HG03175 (cell line): ENCODE measurements around the gene ZNF454.

Experiments used
- ATAC-seq: cut with Tn5 transposase; IDR thresholded peaks from one replicate; pipeline ENCODE4 v1.9.1; 2021; ENCODE audit warnings: mild to moderate bottlenecking, moderate library complexity; ENCODE audit not compliant: unreplicated experiment

ZNF454 gene

DNA sequence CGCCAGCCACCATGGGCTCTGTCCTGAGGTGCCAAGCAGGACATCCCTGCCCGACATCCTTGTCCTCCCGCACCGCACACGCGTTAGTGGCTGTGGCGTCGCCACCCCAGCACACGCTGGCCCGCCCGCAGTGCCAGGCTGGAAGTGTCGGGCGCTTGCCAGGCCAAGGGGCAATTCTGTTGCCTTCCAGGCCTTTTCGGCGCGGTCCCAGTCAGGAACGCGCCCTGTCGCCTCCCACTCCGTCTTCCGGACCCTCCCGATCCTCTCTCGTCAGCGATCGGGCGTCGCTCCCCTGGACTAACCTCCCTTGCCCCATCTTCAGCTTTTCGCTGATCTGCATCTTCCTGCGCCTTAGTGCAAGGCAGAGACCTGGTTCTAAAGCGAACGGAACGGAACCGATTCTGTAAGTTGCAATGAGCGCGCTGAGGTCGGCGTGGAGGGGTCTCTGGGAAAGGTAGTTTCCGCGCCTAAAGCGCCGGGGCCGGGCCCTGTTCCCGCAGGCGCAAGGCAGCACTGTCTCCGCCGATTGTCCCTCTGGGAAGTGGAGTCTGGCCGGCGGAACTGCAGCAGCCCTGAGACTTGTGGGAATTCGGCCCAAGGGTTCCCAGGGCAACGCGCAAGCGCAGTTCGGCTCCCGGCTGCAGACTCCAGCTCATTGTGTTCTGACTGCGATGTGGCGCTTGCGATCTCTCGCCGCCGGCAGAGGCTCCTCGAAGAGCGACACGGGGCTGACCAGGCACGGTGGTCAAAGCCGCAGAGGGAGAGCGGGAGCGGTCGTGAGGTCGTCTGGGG, at the start of gene ZNF454:
TSS of gene ZNF454 (plus strand) at position 630 of the 792 bp plus-strand sequence. CDS start 1,594 bp downstream, outside the sequence.
- ATAC-seq = no peak

DNA sequence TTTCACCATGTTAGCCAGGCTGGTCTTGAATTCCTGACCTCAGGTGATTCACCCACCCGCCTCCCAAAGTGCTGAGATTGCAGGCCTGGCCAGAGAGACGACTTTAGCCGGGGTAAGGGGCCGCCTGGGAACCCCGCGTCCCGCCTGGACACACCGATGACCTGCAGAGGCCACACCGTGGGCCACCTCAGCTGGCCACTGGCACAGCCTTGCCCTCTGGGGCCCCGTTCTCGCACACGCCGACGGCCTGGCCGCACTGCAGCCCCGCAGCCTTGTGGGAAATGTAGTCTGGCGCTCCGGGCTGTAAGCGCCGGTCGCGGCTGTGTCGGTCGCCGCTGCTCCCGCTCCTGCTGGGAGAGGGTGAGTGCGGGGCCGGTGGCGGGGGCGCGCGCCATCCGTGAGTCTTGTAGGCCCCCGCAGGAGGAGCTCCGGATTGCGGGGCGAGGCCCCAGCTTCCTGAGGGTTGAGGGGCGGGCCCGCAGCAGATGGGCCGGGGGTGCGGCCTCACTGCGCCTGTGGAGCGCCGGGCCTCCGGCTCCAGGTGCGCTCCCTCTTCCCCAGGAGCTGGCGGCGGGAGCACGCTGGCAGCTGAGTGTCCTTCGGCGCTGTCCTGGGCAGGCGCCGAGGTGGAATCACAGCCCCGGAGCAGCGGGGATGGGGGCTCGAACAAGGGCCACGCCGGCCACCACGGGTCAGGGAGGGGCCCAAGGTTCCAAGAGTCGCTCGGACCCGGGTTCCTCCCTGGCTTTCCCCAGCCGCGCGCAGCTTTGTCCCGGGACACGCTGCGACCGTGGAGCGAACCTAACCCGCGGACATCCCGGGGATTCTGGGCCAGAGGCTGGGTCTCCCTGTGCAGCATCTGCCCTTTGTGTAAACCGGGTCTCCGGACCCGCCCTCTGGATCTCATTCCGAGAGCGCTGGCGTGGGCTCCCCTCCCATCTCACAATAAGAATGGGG, 45.1 kb upstream of the ZNF454 start, which contains the start of gene ZFP2:
TSS of gene ZFP2 (plus strand) at position 299 of the 957 bp plus-strand sequence. CDS start 35,401 bp downstream, outside the sequence.
- no peak for ATAC-seq

DNA sequence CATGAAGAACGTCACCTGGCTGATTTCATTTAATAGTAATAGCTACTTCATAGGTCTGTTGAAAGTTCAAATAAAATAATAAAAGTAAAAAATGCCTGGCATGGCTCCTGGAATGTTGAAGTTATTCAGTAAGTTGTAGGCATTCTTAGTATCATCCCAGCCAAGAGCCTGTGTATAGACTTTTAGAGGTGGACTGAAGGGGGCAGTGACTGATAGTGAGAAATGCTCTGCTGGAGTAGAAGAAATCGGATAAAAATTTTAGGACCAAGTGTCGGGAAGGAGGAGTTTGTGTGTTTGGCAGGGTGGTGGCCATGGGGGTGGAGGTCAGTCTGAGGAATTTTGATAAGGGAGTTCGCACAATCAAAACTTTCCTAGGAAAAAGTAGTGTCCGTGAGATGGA, 41.7 kb upstream of the ZNF454 start:
- no peak for ATAC-seq

DNA sequence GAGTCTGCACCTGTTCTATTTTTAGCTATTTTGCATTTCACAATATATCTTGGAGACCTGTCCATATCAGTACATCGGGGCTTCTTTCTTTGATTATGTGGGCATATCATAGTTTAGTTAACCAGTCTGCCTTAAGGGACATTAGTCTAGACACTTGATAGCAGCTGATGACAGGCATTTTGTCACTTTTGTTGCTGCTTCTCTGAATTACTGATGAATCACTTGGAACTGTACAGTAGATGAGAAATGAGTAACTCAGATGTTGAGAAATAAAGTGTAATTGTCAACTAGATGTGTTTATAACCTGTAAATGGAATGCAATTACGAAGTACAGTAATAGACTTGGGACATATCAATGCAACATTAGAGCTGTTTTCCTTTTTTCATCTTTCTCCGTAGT, 38.1 kb upstream of the ZNF454 start:
- ATAC-seq = no peak

DNA sequence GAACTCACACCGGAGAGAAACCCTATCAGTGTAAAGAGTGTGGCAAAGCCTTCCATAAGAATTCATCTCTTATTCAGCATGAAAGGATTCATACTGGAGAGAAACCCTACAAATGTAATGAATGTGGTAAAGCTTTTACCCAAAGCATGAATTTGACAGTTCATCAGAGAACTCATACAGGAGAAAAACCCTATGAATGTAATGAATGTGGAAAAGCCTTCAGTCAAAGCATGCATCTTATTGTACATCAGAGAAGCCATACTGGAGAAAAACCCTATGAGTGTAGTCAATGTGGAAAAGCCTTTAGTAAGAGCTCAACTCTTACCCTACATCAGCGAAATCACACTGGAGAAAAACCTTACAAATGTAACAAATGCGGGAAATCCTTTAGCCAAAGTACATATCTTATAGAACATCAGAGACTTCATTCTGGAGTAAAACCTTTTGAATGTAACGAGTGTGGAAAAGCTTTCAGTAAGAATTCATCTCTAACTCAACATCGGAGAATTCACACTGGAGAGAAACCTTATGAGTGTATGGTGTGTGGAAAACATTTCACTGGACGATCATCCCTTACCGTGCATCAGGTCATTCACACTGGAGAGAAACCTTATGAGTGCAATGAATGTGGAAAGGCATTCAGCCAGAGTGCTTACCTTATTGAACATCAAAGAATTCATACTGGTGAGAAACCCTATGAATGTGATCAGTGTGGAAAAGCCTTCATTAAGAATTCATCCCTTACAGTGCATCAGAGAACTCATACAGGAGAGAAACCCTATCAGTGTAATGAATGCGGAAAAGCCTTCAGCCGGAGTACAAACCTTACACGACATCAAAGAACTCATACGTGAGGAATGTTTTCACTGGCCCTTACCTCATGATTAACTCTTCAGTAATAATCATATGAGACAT, 8.9 kb upstream of the ZNF454 start:
- ATAC-seq = no peak

DNA sequence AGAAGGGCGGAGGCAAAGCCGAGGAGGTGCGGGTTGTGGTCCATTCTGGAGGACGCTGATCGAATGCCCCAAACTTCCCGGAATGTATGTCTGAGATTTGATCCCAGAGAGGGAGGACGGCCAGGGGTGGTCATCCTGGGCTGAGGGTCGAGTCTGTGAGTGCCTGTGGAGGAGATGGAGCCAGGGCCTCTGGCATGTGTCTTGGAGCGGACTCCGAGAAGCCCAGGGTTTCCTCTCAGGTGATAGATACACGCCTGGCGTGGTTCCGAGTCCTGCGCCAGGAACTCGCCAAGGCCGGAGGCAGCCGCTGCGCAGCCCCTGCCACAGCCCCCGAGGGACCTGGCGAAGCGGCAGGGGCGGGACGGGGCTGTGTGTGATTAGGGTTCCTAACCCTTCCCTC, 363 bp downstream of the ZNF454 start:
- no peak for ATAC-seq

DNA sequence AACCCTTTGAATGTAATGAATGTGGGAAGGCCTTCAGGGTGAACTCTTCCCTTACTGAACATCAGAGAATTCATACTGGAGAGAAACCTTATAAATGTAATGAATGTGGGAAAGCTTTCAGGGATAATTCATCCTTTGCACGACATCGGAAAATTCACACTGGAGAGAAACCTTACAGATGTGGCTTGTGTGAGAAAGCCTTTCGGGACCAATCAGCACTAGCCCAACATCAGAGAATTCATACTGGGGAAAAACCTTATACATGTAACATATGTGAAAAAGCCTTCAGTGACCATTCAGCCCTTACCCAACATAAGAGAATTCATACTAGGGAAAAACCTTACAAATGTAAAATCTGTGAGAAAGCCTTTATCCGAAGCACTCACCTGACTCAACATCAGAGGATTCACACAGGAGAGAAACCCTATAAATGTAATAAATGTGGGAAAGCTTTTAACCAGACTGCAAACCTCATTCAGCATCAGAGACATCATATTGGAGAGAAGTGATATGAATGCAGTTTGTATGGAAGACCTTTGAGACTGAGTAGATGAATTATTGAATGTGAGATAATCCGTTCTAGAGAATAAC, 24.6 kb downstream of the ZNF454 start:
- ATAC-seq = no peak

DNA sequence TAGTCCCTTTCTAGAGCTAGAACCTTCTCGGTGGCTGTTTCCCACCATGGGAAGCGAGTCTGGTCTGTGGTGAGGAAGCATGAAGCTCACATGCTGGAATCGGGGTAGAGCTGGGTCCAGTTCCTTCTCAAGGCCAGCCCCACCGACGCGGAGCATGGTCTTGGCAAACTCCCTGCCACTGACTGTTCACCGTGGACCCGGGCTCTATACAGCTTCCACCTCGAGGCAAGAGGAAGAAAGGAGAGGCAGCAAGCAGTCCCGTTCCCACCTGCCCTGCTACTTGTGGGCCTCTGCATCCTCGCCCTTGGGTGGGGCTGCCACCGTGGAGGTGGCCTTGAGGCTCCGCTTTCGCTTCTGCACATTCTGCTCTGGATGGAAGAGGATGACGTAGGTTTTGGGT, 40.4 kb downstream of the ZNF454 start:
- ATAC-seq = no peak

DNA sequence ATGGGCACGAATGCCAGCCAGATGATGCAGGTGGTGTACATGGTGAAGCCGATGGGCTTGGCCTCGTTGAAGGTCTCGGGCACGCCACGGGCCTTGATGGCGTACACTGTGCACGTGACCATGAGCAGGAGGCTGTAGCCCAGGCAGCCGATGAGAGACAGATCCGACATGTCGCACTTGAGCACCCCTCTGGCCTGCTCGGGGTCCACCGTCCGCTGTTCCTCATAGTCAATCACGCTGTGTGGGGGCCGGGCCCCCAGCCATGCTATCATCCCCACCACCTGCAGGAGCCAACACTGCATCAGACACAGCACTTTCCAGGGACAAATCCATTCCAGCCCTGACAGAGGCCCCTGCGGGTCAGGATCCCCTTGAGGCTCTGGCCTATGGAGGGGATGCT, 41.9 kb downstream of the ZNF454 start:
- ATAC-seq = no peak

DNA sequence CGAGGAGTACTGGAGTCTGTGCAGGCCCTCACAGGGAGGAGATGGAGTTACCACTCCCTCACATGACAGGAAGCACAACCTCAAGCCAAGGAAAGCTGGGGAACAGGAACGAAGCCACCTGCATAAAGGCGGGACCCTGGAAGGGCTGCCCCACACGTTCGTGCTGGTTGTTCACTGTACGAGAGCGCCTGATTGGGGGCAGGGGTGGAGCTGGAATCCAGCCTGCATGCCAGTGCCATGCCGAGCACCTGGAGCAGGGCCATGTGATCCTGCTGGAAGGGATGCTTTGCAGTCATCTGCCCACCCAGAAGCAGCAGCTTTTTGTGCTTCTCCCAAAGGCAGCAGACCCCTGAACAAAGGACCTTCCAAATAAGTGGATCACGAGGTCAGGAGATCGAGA, 42.7 kb downstream of the ZNF454 start:
- ATAC-seq = no peak

DNA sequence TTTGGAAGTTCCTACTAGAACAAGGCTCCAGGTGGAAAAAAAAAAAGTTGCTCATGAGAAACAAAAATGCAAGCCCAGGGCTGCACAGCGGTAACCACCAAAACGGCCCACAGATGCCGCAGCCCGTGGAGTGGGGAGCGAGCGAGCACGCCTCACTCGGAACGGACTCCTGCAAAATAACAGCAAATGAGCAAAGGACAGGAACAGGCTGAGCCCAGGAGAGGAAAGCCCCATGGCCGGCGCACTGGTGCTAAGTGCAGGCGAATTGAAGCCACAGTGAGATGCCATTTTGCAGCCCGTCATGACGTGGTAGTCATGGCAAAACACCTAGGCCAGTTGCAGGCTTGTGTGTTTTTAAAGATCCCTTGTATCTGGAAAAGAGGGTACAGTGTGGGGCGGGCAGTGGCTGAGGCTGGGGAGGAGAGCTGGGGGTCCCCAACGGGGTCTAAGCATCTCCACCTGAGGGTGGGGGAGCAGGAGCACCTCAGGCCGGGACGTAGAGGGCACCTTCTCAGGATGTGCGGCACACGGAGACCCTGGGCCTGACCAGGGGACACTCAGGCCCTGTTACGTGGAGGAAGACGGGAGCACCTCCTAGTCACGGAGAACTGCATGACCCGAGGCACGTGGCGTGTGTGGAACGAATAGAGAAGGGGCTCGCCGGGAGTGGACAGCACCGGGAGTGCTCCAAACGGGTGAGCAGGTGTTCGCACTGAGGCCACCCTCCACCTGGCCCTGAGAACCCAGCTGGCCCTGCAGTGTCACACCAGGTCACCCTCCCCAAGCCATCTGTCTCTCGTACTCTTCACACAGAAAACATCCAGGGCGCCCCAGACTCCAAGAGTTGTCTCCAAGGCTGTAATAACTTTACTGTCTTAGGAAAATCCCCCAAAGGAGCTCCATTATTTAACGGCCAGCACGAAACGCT, 43.4 kb downstream of the ZNF454 start:
- no peak for ATAC-seq

DNA sequence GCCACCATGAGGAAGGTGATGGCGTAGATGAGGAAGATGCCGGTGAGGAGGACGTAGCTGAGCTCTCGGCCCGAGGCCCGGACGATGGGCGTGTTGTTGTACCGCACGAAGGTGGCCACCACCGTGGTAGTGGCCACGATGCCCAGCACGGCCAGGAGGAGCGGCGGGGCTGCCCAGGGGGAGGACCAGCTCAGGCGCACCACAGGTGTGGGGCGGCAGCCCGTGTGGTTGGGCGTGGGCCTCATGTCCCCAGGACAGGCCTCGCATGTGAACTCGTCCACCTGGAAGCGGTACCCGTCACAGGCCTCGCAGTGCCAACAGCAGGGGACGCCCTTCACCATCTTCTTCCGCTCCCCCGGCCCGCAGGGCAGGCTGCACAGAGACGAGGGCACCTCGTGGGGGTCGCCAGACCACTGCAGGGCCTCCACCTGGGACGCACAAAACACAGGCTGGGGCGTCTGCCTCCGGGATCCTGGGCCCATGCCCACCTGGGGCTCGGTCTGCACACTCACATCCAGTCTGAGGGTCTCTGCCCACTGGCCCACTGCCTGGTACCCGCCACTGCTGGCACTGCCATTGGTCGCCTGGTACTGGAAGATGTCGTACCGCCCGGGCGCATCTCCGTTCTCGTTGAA, 45.4 kb downstream of the ZNF454 start:
- ATAC-seq = no peak

DNA sequence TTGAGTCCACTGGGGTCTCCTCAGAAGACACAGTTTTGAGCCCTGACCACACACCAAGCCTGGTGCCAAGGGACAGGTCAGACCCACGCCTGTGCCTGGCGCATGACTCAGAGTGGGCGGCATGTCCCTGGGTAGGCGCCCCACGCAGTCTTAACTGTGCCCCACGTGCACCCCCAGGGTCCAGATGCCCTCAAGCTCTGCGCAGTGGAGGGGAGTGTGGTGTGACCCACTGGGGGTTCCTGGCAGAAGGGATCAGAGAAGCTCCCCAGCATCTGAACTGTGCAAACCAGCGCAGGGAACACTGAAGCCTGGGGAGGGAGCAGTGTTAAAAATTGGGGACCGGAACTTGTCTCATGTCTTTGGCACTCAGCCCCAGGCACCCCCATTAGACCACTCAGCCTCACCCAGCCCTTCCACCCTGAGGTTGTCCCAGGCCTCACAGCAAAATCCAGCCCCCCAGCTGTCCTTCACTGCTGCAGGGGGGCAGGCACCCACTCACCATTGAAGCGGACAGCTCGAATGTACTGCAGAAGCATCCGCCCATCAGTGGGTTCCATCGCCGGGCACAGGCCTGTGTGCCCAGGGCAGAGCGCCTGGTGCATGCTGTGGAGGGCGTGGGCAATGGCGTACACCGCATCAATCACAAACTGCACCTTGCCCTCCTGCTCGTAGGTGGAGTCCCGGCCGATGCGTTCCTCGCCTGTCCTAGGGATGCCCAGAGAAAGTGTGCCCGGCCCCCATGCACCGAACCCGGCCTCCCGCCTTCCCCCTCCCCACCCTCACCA, 47.6 kb downstream of the ZNF454 start:
- ATAC-seq = no peak

DNA sequence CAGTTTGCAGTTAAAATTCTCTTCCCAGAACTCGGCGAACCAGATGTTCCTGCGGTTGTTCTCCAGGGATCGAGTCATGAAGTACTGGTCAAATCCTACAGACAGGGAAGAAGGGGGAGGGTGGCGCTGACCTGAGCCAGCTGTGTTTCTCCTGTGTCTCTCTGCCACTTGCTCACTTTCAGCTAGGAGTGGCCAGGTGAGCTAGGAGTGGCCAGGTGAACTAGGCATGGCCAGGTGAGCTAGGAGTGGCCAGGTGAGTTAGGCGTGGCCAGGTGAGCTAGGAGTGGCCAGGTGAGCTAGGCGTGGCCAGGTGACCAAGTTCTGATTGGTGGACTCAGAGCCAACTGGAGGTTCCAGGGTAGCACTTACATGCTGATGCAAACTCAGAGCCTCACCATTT, 48.3 kb downstream of the ZNF454 start:
- ATAC-seq = no peak

DNA sequence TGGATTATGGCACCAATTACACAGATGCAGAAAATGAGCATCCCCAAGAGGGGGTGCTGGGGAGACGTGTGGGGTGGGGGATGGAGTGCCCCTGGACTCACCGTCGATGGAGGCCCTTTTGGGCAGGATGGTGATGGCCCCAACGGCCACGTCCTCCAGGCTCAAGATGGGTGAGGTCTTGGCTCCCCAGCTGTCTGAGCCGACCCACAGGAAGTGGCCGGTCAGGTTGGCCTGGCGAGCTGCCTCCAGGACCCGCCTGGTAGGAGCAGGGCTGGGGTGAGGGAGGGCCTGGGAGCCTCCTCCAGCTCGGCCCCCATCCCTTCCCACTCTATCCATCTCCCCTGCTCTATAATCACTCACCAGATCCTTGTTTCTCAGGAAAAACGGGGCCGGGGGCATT, 49.5 kb downstream of the ZNF454 start:
- no peak for ATAC-seq

DNA sequence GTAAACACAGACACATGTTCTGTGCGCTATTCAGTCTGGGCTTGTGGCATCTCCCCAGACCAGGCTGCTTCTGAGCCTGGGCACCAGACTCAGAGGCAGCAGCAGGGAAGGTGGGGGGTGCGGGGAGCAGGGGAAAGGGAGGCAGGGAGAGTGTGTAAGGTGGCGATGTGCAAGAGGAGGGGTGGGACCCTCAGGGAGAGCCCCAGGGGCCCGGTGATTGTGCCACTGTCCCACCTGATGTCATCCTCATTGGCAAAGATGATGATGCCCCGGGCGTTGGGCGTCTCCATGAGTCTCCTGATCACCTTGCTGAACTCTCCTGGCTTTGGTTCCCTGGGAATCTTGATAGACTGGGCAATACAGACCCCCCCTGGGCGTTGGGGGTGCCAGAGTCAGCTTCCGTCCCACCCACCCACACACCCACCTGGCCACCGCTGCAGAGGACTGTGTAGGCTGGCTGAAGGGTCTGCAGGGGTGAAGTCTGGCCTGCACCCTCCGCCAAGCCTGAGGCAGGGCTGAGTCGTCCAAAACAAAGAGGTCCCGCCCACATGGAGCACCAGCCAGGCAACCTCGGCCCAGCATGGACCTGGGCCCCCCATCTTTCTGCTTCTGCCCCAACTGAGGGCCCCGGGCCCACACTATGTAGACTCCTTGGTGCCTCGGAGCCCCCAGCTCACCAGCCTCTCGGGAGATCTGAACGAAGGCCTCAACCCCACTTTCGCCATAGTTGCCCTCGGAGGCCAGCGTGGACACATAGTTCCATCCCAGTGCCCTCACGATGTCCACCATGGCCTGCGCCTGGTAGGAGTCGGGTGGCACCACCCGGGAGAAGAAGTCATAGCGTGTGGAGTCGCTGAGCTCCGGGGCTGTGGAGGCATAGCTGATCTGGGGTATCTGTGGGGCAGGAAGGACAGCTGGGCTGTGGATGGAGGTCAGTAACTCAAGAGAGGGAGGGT, 50.5 kb downstream of the ZNF454 start:
- no peak for ATAC-seq
